PC-9 (cell line): Measurements from ENCODE around the gene PRKCB.

Source experiments
- CTCF ChIP-seq: fragments of 200-600 bp; sonication (generic); conservative IDR thresholded peaks from 2 replicates; pipeline ENCODE4 v1.6.1; 2017; ENCODE audit warnings: mixed run types, antibody characterized with exemption, mild to moderate bottlenecking, moderate library complexity
- EZH2 ChIP-seq: fragments of 200-600 bp; sonication (generic); IDR thresholded peaks from 2 replicates; pipeline ENCODE4 v1.8.0; 2017; ENCODE audit warnings: antibody characterized with exemption, low read depth

GRCh38 chr16:23833504-23833903 is 2.3 kb upstream of the PRKCB start:
- TF ChIP-seq CTCF (no peak), EZH2 (no peak)
